SKM-1 treated with dmso at 0.1 percent for 144 hours (cell line): ENCODE measurements around the gene TOMM40L.

Experiments used
- DNase-seq: peaks from one replicate; lab custom pipeline; 2025; ENCODE audit not compliant: unreplicated experiment; lab: John Stamatoyannopoulos, UW

The TOMM40L gene

DNA sequence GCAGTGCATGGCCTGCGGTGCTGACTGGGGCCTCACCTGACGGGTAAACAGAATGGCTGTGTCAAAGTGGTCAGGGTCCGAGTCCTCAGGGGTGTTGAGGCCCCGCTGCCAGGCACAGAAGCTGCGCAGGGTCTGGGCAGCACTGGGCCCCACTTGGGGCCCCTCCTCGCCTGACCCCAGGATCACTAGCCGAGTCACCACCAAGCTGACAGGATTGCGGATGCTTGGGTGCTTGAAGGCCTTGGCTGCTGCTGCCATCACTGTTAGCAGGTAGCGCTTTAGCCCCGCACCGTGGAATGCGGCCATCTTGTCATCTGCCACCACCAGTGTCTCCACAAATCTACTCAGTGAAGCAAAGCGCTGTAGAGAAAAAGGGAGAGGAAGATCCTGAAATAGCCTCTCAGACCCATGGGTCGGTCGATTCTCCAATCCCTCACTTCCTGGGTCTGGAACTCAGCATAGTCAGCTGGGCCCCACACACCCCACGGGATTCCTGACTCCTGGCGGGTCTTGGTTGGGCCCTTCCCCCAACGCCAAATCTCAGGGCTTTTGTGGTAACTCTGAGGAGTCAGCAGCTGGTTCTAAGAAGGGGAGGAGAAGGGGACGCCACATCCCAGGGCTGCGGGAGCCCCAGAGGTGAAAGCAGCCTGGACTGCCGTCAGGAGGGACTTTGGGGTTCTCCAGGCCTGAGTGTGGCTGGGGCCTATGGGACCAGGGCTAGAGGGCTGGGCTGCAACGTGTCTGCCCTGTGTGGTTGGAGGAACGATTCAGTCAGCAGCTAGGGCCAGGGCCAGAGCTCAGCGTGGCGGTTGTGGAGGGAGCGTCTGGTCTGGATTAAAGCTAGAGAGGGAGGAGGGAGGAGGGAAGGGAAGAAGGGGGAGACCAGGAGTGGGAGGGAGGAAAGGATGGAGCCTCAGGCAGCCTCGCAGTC is 29.1 kb upstream of the TOMM40L start:
- DNase-seq = no peak

DNA sequence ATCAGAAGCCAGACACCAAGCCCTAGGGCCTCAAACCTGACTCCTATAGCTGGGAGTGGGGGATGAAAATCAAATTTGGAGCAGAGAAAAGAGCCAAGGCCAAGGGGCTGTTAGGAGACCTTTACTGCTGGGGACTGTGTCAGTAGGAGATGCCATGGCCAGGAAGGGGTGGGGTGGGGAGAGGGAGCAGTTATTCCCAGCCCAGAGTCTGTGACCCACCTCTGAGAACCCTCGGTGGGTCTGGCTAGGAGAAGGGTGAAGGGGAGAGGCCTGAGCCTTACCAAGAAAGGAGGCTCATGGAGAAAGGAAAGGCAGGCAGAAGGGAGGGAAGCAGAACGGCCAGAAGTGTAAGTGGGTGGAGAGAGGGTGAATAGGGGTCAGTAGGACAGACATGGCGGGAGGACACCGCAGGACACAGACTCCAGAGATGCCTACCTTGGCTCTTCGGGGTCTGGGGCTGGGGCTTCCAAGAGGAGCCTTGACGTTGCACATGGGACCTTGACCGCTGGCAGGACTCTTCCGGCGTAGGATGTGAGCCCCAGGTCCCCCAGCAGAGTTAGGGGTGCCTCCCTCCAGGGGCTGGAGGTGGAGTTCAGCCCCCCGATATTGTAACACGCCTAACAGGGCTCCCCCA is 28.2 kb upstream of the TOMM40L start:
- no peak for DNase-seq

DNA sequence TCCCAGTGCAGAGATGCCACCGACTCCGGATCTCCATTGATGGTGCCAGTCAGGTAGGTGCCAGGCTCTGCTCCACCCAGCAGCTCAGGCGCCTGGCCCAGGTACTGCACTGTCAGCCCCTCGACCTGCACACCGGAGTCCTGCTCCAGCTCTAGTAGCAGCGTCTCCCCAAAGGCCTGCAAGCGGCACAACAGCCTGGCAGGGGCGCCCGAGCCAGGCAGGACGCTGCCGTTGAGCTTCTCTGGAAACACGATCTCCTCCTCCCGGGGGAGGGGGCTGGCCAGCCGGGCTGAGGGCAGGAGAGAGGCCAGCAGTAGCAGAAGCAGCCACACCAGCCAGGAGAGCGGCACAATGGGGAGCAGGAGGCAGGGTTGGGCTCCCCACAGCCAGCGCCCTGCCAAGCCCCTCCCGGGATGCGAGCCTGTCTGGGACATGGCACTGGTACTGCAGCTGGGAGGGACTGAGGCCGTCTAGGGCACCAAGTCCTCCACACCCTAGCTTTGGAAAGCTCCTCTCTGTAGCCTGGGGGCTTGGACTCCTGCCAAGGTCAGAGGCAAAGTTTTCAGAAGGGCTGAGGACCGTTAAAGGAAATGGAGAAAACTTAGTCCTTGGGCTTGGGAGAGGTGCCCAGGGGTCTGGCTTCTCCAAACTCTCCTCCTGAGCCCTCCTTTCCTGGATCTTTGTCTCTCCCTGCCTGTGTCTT is 27.5 kb upstream of the TOMM40L start:
- DNase-seq = no peak

DNA sequence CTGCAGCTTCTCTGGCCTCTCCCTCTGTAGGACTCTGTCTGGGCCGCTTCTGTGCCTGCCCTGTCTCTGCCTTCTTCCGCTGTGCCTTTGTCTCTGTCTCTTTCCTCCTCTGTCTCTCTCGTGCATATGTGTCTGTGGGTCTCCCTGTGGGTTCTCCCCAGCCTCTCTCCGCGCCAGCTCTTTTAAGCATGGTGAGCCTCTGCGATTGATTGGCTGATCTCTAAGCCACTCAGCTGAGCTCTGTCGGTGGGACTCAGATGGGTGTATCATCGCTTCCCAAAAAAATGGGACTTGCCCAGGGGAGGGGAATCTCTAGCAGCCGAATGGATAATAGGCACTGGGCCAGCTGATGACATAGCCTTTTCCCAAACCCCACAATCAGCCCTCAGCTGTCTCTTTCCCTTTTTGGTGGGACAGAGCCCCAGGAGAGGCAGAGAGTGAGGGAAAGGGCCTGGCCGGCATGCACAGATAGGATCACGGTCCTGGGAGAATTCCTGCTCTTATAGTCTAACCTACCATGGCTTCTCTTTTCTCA is 26.9 kb upstream of the TOMM40L start, which contains the start of gene ADAMTS4:
TSS of gene ADAMTS4 (minus strand) at position 158 of the 535 bp plus-strand sequence. CDS start 427 bp downstream, outside the sequence.
- no peak for DNase-seq

DNA sequence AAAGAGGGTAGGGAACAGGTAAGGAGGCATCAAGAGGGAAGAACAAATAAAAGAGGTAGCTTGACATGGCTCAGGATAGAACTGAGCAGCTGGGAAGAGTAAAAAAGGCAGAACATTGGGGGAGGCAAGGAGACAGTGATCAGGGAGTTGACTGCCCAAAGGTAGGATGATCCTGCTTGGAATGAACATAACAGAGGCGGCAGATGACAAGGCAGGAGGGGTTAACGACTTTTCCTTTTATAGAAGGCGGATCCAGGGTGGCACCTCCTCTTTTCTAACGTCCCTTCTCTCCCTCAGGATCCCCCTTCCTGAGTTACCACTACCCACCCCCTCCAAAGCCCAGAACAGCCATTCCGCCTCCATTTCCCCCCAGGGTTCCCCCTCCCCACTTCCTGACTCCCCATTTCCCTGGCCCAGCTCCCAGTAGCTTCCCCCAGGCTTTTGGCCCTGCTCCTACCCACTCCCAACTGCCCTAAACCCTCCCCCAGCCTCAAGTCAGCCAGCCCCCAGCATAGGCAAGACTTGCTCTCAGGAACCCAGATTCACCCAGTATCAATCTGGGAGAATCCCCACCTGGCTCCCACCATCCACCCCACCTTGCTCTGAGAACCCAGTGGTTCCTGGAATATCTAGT is 26.2 kb upstream of the TOMM40L start:
- DNase-seq = no peak

DNA sequence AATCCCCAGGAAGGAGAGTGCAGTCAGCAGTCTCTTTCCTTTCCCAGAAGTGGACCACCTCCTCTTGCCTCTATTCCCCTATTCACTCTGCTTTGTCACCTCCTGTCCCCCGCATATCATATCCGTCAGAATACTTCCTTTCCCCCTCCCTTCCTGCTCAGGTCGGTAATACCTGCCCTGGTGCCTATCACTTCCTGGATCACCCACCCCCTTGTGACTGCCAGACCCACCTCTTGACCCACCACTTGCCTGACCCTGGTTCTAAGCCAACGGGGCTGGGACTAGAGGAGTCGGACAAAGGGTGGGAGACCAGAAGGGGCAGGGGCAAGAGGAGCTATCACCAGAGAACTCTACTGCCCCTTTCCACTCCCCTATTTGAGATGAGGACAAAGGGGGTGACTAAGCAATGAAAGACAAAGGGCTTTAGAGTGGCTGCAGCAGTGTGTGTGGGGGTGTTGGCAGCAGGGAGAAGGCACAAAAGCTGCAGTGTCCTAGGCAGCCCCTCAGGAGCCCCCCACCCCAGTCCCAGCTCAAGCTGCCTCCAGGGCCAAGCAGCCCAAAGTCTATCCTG is 25.4 kb upstream of the TOMM40L start:
- DNase-seq = no peak

DNA sequence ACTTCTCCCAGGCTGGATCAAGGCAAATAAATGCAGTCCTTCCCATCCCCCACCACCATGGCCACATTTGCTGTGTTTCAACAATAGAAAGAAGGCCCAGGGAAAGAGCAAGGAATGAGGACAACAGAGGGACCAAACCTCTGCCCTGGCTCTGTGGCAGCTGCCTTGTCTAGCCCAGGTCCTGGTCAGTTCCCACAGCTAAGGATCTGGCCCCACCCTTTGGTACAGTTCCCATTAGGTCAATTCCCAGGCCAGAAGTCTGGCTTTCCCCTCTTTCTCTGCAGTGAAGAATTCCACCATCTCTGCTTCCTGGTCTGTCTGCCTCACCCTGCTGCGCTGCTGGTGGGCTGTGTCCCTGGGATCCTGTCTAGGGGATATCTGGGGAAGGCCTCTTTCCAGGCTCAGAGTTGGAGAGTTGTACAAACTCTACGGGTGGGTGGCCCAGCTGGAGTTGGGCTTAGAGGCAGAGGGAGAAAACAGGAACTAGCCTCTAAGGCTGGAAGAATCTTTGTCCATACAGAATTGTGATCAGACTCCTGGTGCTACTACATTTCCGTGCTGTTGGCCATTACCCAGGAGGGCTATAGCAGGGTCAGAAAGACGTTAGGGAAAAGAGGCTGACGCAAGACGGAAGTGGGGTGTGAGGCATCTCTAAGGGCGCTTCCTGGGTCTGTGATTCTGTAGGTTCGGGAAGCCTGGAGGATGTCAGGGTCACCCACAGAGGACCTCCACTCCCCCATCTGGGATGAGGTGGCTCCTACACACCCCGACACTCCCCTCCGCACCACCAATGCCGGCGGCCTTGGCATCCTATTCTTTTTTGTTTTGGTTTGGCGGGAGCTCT is 24.6 kb upstream of the TOMM40L start:
- peak; percentile 68 for DNase-seq

DNA sequence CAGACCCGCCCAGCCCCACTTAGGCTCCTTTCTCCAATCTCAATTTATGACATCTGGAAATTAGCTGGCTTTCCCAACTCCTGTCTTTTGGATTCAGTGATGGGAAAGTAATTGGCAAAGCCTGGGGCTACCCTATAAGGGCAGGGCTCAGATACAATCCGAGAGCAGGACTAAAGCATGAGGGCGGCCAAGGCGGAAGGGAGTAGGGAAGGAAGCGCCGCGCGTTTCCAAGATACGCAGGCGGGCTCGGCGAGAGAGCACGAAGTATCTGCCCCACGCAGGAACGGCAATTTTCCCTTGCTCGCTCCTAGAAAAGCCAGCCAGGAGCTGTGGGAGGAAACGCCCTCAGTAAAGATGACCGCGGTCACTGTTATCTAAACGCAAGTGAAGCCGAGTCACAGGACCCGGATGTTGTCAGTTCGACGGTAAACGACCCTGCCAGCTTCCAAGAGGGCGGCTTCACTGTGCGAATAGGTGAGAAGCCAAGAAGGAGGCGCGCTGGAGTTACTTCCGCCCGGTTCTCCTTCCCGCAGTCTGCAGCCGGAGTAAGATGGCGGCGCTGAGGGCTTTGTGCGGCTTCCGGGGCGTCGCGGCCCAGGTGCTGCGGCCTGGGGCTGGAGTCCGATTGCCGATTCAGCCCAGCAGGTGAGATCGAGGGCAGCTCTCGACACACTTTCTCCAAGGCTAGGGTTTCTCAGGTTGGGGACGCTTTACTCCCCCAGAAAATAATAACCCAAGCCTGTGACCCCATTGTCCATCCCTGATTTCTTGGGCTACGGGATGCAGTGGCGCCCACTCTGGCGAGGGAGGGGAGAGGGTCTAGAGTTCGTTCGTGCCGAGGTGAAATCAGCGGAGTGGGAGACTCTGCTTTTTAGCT is 23.8 kb upstream of the TOMM40L start, which contains the start of gene NDUFS2:
TSS of gene NDUFS2 (plus strand) at position 532 of the 877 bp plus-strand sequence. CDS start at position 551, 19 bp downstream.
- DNase-seq = peak; percentile 99

DNA sequence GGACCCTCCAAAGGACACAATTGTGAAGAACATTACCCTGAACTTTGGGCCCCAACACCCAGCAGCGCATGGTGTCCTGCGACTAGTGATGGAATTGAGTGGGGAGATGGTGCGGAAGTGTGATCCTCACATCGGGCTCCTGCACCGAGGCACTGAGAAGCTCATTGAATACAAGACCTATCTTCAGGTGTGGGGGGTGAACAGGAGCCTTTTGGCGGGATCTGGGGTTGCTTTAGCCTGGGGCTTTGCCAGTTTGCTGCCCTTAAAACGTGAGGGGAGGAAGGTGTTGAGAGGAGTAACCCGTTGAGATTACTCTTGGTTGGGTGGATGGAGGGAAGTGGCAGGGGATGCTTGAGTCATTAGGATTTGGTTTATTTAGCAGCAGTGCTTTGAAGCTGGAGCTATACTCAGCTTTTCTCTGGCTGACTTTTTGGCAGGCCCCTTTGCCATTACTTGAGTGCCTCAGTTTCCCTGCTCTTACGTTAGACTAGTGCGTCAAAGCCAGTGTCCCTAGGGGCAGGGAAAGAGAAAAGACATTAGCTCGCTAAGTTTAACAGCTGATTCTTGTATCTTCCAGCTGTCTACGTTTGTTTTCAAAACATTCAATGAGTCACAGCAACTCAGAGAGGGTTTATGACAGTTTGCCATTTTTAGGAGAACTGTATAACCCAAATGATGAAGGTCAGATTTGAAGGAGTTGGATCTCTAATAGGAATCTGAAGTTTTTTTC is 19.3 kb upstream of the TOMM40L start:
- DNase-seq = no peak

DNA sequence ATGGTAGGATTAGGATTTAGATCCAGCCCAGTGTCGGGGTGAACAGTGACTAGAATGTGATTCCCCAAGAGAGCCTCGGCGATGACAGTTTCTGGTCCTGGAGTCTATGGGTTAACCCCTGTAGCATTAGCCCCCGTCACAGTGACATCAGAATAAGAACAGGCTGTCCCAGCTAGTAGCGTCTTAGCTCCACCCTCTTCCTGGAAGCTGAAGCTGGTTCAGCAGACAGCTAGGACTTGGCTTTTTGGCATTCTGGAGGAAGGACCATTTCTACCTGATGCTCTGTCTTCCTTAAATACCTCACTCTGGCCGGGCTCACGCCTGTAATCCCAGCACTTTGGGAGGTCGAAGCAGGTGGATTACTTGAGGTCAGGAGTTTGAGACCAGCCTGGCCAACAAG is 18.7 kb upstream of the TOMM40L start:
- DNase-seq = no peak

DNA sequence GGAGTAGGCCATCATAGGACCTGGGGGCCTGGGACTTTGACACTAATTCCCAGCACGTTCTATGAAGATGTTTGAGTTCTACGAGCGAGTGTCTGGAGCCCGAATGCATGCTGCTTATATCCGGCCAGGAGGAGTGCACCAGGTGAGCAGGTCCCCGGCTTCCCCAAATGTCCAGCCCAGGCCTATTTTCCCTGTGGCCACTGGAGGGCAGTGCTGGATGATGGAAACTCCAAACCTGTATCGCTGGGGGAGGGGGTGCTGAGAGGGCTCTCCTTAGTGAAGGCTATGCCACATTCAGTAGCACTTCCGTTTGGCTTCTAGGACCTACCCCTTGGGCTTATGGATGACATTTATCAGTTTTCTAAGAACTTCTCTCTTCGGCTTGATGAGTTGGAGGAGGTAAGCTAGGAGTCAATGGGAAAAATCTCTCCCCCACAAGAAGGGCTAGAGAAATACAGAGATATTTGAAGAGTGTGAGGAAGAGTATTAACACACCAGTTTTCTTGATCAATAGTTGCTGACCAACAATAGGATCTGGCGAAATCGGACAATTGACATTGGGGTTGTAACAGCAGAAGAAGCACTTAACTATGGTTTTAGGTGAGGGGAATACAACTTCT is 16.0 kb upstream of the TOMM40L start:
- DNase-seq = peak; percentile 86

DNA sequence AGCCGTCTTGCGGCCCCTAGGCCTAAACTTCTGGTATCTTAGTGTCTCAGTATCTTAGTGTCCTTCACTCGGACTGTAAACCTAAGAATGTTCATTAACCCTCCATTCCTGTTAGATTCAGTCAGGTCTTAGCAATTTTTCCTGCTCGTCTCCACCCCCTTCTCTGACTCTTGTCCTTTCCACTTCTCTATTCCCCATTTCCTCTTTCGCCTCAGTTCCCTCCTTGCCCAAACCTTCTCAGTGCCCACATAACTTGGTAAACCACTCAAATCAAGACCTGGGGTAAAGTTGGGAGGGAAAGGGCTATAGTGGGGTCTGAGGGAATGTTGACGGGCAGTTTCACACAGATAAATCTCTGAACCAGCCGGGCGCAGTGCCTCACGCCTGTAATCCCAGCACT is 11.5 kb upstream of the TOMM40L start:
- DNase-seq = peak; percentile 74

DNA sequence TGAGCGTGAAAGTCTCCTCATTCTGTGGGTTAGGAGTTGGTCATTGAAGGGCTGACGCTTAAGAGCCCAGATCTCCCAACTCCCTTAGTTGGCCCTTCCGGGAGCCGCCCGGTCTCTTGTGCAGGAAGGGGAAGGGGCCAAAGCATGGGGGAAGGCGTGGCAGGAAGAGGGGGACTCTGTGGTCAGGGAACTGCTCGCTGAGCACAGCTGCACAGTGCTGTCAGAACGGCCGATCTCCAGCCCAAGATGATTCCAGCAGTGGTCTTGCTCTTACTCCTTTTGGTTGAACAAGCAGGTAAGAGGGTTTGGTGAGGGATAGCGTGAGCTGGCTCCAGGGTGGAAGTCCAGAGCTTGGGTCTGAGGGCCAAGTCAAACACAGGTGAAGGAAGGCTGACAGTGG is 10.8 kb upstream of the TOMM40L start, which contains the start of gene FCER1G:
TSS of gene FCER1G (plus strand) at position 220 of the 400 bp plus-strand sequence. CDS start at position 247, 27 bp downstream.
- peak; percentile 81 for DNase-seq

DNA sequence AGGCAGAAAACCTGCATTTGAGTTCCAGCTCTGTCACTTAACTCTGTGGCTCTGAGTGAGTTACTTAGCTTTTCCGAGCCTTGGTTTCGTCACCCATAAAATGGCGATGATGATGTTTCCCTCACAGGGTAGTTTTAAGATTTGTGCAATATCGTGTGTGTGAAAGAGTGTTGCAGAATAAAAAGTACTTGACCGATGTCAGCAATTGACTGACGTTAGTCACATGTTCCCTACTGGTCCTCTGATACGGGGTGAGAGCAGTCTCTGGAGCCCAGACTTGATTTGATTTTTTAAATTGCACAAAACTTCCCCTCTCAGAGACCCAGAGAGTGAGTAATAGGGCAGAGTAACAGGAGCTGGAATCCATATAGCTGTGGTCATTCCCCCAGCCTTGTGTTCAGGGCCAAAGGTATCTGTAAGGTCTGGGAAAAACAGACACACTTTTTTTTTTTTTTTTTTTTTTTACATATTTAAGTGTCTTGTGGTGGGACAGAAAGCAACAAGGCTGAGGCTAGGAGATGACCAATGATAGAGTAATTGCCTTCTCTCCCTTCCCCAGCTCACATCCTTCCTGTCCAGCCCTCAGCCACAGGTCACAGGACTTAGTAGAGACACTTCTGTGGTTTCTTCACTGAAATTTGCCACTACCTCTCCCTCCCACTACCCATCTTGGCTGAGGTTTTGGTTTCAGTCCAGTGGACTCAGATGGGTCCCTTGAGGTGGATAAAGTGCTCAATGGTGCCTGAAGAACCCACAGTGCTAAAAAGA is 8.7 kb upstream of the TOMM40L start:
- DNase-seq = peak; percentile 95

DNA sequence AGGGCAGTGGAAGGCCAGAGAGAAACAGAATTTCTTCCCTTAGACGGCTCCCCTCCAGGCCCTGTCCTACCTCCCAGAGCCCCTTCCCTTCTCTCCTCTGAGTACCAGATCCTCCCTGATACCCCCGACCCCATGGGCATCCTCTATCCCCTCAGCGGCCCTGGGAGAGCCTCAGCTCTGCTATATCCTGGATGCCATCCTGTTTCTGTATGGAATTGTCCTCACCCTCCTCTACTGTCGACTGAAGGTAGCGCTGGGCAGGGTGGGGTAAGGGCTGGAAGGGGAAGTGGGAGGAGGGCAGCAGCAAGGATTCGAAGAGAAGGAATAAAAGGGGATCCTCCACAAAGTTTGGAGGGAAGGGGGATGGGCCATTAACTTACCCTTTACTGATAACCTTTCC is 8.0 kb upstream of the TOMM40L start:
- DNase-seq = no peak

DNA sequence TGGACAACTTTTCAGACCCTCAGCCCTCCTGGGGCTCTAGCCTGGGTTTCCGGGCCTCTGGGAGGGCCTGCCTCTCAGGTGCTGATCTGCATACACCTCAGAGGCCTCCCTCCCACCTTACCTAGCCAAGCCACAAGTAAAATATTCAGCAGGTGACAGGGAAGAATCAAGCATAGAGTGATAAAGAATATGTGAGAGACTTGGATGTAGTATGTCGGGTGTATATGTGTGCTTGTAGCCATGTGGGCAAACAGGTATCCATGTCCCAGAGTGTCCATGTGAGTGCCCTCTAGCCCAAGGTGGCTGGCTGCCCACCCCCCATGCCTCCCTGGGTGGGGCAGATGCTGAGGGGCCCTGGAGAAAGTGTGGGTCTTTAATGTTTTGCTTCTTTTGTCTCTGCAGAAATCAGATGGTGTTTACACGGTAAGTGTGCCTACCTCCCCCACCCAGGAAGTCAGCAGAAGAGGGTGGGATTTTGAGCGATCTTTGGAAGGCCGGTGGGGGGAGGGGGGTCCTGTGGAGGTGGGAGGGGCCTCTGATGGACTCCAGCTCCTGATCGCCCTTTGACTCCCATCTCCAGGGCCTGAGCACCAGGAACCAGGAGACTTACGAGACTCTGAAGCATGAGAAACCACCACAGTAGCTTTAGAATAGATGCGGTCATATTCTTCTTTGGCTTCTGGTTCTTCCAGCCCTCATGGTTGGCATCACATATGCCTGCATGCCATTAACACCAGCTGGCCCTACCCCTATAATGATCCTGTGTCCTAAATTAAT is 7.4 kb upstream of the TOMM40L start:
- DNase-seq = no peak
